HG02763 (cell line): ENCODE data around the gene FOXD2.

Experiments
- ATAC-seq: cut with Tn5 transposase; IDR thresholded peaks from one replicate; pipeline ENCODE4 v1.9.1; 2021; ENCODE audit warnings: mild to moderate bottlenecking, moderate library complexity; ENCODE audit not compliant: unreplicated experiment

Gene FOXD2

GRCh38 chr1:47437447-47438164 is at the start of gene FOXD2:
Gene FOXD2 (plus strand): TSS chr1:47438044. CDS start chr1:47438136, 92 bp downstream.
- peak; percentile 86 for ATAC-seq

- no peak for ATAC-seq
Measured at GRCh38 chr1:47388891-47389238, 49.0 kb upstream of the FOXD2 start.

- ATAC-seq = no peak
Measured at GRCh38 chr1:47389731-47390130, 48.1 kb upstream of the FOXD2 start.

GRCh38 chr1:47390843-47391242 is 47.0 kb upstream of the FOXD2 start:
- no peak for ATAC-seq

- no peak for ATAC-seq
Measured at GRCh38 chr1:47393141-47393540, 44.7 kb upstream of the FOXD2 start.

- no peak for ATAC-seq
Measured at GRCh38 chr1:47395433-47395832, 42.4 kb upstream of the FOXD2 start.

GRCh38 chr1:47396671-47397196 is 41.1 kb upstream of the FOXD2 start:
- no peak for ATAC-seq

GRCh38 chr1:47399138-47399845 is 38.6 kb upstream of the FOXD2 start:
- ATAC-seq = no peak

- no peak for ATAC-seq
Measured at GRCh38 chr1:47399846-47400155, 38.0 kb upstream of the FOXD2 start.

GRCh38 chr1:47401761-47402160 is 36.1 kb upstream of the FOXD2 start:
- no peak for ATAC-seq

- ATAC-seq = no peak
Measured at GRCh38 chr1:47402591-47402990, 35.3 kb upstream of the FOXD2 start.

GRCh38 chr1:47403321-47403910 is 34.4 kb upstream of the FOXD2 start:
- ATAC-seq = no peak

- no peak for ATAC-seq
Measured at GRCh38 chr1:47405697-47406096, 32.1 kb upstream of the FOXD2 start.

- no peak for ATAC-seq
Measured at GRCh38 chr1:47406966-47407365, 30.9 kb upstream of the FOXD2 start.

GRCh38 chr1:47407481-47407880 is 30.4 kb upstream of the FOXD2 start:
- ATAC-seq = no peak

GRCh38 chr1:47409311-47410067 is 28.4 kb upstream of the FOXD2 start:
- no peak for ATAC-seq

- no peak for ATAC-seq
Measured at GRCh38 chr1:47410068-47410455, 27.8 kb upstream of the FOXD2 start.

- no peak for ATAC-seq
Measured at GRCh38 chr1:47411436-47411835, 26.4 kb upstream of the FOXD2 start.

GRCh38 chr1:47412437-47412836 is 25.4 kb upstream of the FOXD2 start:
- ATAC-seq = no peak

GRCh38 chr1:47415728-47416318 is 22.0 kb upstream of the FOXD2 start, which contains the start of gene FOXE3:
Gene FOXE3 (plus strand): TSS chr1:47416285. CDS start chr1:47416316, 31 bp downstream.
- ATAC-seq = no peak
